NOMO-1 treated with DMSO at 0.1 percent for 48 hours (cell line): Measurements from ENCODE around the gene CFAP53.

Source experiments
- DNase-seq: peaks from one replicate; lab custom pipeline; 2025; ENCODE audit not compliant: unreplicated experiment; lab: John Stamatoyannopoulos, UW

Gene CFAP53

DNA sequence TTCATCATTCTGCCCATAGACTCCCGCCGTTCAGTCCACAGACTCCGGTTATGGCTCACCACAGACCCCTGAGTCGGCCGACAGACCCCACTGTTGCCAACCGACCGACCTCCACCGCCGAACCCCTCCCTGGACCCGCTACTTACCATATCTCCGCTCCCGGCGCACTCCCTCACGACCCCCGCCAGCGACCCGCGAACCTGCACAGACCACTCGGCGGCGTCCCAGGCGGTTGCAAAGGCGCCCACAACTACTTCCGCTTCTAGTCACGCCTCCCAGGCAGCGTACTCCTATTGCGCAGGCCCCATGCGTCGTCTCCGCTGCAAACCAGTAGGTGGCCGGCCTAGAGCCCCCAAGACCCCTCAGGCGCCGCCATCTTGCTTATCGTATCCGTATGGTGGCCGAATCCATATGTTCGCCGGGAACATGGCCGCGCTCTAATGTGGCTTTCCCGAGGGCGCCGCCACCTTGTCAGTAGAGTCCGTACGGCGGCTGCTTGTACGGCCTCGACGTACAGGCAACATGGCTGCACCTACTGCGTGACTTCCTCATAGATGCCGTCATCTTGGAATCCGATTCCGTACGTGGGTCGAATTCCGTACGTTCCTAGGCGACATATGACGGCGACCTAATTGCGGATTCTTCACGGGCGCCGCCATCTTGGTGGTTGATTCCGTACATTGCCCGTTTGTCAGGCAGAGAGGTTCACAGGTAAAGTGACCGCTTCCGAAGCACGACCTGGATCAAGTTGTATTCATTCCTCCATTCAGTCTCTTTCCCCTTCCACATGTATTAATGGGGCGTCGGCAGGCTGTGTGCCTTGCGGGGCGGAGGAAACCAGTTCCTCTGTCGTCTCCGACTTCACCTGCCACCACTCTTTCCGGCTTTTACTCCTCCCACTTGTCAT, 21.4 kb upstream of the CFAP53 start, which contains the start of gene CXXC1:
Gene CXXC1 (minus strand): TSS at position 252 of the 907 bp plus-strand sequence. CDS start 103 bp downstream, at position 149.
- peak; percentile 99 for DNase-seq

- peak; percentile 33 for DNase-seq
Measured at GRCh38 chr18:50287028-50287440, 20.7 kb upstream of the CFAP53 start.

GRCh38 chr18:50286391-50287027, 20.2 kb upstream of the CFAP53 start:
- DNase-seq = peak; percentile 10

DNA sequence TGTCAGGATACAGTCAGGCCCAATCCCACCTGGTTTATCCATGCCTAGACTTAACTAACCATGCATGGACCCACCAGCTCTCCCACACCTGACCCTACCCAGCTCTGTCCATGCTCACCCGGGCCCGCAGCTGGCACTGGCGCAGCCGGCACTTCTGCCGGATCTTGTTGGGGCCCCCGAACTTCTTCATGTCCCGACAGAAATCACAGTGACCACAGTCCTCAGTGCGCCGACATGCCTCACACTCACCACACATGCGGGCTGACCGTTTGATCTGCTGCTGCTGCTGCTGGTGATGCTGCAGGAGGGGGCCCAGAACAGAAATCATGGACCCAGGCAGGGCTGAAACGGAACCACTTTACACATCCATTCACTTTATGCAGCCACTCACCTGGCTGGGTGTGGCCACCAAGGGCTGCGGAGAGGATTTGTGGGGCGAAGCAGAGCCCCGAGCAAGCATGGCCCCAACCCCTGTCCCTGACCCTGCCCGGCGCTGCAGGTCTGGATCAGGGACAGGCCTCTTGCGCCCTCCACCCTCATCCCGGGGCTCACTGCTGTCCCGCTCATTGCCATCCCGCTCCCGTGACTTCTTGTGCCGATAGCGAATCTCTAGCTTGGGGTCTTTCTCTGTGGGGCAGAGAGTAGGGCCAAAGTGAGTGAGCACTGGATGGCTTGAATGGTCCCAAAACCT, 19.5 kb upstream of the CFAP53 start:
- no peak for DNase-seq

- no peak for DNase-seq
Measured at GRCh38 chr18:50285071-50285470, 18.8 kb upstream of the CFAP53 start.

- DNase-seq = no peak
Measured at GRCh38 chr18:50284255-50284885, 18.1 kb upstream of the CFAP53 start.

GRCh38 chr18:50283469-50284209, 17.3 kb upstream of the CFAP53 start:
- no peak for DNase-seq

DNA sequence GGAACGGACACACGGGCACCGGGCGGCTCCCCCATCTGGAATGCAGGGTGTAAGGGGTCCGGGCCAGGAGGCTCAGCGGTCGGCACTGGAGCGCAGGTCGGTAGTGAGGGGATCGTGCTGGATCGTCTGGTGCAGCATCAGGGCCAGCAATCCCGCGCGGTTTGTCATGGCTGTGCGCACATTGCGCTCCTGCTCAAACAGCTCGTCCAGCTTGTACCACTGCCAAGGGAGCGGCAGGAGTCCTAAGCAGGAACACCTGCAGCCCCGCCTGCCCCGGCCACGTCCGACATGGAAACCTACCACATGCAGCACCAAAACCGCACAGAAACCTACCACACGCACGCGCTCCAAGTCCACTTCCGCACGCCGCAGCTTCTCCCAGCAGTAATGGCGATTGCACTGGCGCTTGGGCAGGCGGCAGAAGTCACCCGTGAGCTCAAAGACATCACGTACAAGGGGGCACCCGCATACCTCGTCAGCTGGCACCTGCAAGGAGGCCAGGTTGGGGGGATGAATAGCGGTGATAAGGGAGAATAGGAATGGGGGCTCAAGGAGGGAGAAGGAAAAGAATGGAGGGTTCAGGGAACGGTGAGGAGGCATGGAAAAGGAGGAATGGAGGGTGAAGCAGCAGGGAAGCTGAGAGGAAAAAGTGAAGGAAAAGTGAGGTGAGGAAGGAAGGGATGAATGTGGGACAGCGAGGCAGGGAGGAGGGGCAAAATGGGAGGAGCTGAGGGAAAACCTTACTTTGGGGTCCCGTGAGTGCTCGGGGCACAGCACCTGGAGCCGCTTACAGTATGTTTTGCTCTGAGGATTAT, 16.4 kb upstream of the CFAP53 start:
- no peak for DNase-seq

DNA sequence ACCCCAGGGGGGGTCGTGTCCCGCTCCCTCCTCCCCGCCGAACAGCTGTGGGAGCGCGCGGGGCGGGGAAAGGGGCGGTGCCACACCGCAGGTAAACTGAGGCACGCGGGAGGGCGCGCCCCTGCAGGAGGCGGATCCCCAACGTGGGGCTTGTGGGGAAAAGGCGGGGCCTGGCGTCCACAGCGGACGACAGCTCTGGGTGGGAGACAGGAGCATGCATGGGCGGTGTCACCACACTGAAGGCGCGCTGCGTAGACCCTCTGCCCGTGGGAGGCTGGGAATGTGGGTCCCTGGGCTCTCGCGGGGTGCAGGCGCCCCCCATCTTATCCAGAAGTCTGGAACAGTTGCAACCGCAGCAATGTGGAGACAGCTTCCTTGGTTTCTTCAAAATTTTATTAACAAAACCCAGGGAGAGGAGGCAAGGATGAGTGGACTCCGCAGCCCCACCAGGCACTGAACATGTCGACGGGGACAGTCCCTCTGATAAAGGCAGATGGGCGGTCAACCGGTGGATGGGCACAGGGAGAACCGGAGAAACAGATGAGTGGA, 15.8 kb upstream of the CFAP53 start:
- DNase-seq = no peak

DNA sequence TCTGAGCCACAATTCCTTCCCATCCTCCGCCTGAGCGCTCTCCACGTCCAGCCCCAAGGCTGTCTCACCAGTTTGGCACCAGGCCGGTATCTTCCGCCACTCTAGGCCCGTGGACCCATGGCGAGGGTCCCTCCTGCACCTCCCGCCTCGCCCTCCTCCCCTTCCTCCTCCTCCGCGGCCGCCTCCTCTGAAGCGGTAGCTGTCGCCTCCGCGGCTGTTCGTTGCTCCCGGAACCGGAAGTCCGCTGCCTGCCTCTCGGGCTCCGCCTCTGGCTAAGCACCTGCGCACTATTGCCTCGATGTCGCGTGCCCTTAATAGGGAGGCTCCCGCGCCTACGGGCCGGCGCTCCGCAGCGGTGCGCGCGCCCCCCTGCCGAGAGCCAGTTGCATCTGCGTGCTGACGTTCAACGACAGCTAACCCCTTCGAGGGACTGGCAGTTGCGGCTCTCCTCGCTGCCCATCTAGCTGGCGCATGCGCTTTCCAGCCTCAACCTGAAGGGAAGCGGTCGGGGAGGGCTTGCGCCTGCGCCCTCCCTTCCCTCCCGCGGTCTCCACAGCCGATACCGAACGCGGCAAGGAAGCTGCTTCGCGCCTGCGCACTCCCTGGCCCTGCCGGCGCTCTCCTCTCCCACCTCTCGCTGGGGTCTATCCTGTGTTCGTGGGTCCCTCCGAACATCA, 15.1 kb upstream of the CFAP53 start, which contains the start of gene MBD1:
Gene MBD1 (minus strand): TSS at position 229 of the 677 bp plus-strand sequence. CDS start 1,531 bp downstream, outside the sequence.
- peak; percentile 96 for DNase-seq

- DNase-seq = no peak
Measured at GRCh38 chr18:50280707-50281294, 14.5 kb upstream of the CFAP53 start.

GRCh38 chr18:50279752-50280151, 13.5 kb upstream of the CFAP53 start:
- no peak for DNase-seq

- DNase-seq = no peak
Measured at GRCh38 chr18:50277942-50278341, 11.6 kb upstream of the CFAP53 start.

DNA sequence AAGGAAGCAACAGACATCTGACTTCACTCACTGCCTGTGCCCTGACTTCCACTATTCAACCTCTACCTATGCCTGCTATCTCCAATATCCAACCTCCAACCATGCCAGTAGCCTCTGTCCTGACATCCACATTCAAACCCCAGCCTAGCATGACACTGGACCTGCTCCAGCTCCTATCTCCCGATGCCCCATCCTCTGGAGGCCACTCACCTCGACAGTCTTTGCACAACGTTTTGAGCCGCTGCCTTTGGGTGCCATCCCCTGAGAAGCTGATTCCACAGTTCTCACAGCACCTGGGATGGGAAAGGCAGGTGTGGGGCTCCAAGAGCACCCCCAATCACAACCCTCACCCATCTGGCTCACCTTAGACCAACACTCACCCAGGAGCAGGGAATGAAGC, 10.2 kb upstream of the CFAP53 start:
- DNase-seq = no peak

- no peak for DNase-seq
Measured at GRCh38 chr18:50275503-50276036, 9.3 kb upstream of the CFAP53 start.

DNA sequence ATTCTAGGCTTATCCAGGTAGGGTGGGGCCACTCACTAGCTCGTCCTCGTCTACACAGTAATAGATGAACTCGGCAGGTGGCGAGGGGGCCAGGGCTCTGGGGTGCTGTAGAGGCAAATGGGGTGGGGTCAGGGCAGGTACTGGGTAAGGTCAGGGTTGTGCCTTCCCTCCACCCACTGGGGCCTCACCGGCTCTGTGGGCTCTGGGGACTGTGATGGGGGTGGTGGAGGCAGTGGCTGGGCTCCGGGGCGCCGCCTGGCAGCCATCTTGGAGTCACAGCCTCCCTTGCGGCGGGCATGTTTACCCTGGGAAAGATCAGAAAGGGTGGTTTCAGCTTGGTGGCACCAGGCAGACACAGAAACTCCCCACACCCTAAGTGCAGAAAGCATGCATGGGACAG, 8.6 kb upstream of the CFAP53 start:
- no peak for DNase-seq

- no peak for DNase-seq
Measured at GRCh38 chr18:50274044-50274442, 7.7 kb upstream of the CFAP53 start.
